ENCODE measurements around the gene DENND1A.

DNA sequence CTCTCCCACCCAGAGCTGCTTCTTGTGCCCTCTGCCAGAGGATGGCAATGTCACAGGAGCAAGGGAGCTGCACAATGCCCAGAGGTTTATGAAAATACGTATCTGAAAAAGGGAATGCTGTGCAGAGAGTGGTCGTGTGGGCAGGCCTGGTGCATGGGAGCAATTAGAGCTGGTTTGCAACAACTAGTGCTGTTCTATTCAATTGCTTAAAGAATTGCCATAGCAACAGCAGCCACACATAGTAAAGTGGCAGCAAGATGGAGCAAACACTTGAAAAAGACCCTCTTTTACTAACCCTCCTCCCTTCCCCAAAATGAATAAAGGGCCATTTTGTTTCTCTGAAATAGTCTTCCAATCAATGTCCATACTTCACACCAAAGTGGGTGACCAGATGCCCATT lies 407.7 kb downstream of the DENND1A start:
- TF ChIP-seq CTCF (IDR thresholded peaks at IDR 0.05): no peak
- no peak for TF ChIP-seq EZH2 (IDR thresholded peaks at IDR 0.05)
